HG02973 (cell line): ENCODE data around the gene CD320.
"Not testable (repeated sequence)": the region's sequence is repeated elsewhere in the genome, so short reads cannot be mapped to it uniquely, and the experiment has no call there.

Experiments used
- ATAC-seq: cut with Tn5 transposase; IDR thresholded peaks from one replicate; pipeline ENCODE4 v1.9.1; 2021; ENCODE audit warnings: moderate library complexity; ENCODE audit not compliant: unreplicated experiment

Gene CD320

DNA sequence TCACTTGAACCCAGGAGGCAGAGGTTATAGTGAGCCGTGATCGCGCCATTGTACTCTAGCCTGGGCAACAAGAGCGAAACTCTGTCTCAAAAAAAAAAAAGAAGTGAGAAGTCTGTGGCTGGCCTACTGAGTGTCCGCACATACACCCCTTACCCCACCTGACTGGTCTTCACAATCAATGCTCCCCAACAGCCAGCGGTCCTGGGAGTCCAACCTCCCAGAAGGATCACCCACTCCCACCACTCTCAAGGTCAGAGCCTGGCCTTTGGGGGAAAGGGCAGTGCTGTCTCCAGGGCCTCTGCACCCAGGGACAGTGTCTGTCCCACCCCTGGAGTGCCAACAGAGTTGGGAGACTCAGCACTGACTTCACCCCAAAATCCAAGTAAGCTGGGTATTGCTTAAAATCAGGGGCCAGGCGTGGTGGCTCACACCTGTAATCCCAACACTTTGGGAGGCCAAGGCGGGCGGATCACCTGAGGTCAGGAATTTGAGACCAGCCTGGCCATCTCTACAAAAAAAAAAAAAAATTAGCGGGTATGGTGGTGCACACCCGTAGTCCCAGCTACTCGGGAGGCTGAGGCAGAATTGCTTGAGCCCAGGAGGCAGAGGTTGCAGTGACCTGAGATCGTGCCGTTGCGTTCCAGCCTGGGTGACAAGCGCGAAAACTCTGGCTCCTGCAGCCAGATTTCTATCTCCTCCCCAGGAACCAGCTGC is 2.3 kb upstream of the CD320 start:
- ATAC-seq = no peak

DNA sequence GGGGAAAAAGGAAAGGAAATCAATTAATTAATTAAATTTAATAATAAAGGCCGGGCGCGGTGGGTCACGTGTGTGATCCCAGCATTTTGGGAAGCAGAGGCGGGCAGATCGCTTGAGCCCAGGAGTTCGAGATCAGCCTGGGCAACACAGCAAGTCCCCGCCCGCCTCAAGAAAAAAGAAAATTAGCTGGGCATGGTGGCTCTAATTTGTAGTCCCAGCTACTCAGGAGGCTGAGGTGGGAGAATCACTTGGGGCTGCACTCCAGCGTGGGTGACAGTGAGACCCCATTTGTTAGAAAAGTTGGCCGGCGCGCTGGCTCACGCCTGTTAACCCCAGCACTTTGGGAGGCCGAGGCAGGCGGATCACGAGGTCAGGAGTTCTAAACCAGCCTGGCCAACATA is 733 bp upstream of the CD320 start:
- no peak for ATAC-seq

DNA sequence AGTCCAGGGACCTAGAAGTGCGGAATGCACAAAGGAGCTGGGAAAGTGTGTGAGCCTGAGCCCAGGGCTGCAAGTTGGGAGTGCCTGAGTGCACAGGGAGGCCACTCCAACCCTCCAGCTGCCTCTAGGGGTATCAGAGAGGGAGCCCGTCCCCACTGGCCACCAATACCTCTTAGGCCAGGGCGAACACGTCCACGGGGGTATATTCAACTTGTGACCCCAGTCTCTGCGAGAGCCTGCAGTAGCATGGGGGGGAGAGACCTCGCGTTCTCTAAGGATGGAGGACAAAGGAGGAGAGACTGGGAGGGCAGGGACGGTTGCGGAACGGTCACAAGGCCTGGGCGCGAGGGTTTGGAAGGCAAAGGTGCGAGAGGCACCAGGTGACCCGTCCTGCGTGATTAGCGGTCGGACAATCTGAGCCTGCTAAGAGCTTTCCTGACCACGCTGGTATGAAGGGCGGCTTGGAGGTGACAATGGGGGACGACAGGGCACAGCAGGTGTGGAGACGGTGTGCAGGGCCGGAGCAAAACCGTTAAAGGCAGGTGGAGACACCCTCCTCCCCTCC is 676 bp downstream of the CD320 start:
- no peak for ATAC-seq

DNA sequence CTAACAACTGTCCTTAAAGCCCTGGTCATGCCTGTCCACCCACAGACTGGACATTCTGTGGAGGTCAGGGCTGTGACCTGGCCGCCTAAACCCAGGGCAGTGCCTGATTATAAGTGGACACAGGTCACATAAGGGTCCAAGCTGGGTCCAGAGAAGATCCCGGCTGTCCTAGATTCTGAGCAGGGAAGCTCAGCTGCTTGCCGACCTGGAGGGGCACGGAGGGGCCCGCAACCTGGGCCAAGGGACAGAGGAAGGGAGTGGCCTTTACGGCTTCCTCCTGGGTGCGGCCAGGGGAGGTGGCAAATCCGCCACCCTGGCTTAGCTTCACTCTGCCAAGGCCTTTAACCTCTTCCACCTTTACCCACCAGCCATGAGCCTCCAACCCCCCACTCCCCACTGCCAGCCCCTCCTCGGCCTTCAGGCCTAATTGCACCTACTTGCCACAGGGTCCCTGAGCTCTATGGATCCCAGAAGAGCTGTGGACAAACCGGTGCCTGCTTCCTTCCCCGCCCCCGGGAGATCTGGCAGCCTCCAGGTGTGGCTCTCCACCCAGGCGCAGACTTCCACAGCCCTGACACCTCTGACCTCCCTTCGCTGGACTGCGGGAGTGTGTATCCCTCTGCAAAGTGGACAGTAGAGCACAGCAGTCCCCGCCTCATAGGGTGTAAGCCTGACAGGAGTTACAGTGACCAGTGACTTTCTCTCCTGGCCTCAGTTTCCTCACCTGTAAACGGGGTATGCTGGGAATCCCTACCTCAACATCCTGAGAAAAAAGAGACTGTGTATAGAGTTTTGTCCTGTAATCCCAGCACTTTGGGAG is 1.7 kb downstream of the CD320 start:
- ATAC-seq = no peak

DNA sequence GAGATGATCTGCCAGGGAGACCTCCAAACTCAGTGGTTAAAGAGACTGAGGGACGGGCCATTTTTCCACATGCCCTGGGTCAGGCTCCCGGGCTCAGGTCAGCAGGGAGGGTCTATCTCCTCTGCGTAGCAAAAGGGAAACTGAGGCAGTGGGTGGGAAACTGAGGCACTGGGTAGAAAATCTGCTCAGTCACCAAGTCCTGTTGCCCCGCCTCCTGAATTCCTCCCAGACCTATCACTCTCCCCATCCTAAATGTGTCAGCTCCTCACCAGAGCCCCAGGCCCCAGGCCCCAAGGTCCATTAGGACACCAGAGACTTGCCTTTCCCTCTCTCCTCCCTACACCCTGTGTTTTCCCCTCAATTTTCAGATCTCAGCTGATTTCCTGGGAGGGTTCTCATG is 2.4 kb downstream of the CD320 start:
- no peak for ATAC-seq

DNA sequence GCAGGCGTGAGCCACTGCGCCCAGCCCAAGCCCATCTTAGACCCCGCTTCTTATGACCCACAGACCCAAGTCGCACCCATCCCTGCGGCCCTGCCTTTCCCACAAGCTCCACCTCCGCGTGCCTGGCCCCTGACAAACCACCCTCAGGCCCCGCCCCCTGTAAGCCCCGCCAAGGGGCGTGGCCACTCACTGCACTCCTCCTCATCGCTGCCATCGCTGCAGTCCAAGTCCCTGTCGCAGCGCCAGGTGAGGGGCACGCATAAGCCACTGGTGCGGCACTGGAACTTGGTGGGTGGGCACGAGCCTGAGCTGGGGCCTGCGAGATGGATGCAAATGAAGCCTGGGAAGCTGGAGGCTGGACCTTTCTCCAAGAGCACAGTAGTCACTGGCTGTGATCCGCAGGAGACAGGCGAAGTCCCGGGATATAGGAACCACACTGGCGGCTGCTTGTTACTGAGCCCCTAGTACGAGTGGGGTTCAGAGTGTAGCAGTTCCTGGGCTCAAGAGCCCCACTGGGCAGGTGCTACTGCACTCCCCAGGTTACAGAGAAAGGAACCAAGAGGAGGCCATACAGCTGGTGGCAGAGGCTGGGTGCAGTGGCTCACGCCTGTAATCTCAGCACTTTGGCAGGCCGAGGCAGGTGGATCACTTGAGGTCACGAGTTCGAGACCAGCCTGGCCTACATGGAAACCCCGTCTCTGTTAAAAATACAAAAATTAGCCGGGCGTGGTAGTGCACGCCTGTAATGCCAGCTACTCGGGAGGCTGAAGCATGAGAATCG is 3.1 kb downstream of the CD320 start:
- no peak for ATAC-seq

DNA sequence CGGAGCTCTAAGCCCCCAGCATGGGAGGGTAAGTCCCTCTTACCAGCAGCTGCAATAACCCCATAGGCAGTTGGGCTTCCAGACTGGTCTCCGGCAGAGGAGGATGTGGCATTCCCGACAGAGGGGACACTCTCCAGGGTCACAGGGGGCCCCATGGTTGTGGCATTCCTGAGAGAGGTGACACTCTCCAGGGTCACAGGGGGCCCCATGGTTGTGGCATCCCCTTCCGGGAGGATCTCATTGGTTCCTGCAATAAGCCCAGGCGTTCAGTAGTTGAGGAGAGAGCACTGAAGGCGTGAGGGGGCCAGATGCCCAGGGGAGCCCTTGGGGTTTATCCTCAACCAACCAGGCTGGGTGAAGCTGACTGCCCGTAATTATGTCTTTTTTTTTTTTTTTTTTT is 5.4 kb downstream of the CD320 start:
- ATAC-seq = no peak

DNA sequence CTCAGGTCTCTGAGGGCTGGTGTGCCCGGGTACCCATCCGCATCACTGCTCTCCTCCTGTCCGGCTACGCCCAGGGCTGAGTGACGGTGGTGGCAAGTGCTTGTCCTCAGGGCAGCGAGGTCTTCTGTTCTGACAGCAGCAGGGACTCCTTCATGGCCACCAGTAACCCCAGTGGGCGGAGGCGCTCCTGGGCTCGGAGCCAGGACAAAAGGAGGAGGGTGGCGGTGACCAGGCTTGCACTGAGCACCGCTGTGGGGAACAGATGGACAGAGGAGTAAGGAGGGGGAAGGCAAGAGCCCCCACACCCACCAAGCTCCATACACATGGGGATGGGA is 5.8 kb downstream of the CD320 start:
- no peak for ATAC-seq

DNA sequence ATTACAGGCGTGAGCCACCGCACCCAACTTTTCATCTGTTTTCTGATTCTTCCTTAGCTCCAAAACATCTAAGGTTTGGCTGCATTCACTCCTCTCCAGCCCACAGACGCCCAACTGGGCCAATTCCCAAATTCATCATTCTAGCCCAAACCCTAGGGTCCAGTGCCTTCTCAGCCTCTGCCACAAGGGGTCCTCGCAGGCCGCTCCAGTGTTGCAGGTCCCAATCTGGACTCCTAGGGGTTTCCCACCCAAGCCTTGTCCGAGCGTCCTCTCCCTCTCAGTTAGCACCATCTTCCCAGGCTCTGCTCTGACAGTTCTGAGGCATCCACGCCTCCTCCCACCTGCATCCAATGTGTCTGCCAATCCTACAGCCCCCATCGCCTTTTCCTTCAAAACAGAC is 16.8 kb downstream of the CD320 start:
- not testable (repeated sequence) for ATAC-seq

DNA sequence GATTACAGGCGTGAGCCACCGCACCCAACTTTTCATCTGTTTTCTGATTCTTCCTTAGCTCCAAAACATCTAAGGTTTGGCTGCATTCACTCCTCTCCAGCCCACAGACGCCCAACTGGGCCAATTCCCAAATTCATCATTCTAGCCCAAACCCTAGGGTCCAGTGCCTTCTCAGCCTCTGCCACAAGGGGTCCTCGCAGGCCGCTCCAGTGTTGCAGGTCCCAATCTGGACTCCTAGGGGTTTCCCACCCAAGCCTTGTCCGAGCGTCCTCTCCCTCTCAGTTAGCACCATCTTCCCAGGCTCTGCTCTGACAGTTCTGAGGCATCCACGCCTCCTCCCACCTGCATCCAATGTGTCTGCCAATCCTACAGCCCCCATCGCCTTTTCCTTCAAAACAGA is 31.6 kb downstream of the CD320 start:
- ATAC-seq = not testable (repeated sequence)

DNA sequence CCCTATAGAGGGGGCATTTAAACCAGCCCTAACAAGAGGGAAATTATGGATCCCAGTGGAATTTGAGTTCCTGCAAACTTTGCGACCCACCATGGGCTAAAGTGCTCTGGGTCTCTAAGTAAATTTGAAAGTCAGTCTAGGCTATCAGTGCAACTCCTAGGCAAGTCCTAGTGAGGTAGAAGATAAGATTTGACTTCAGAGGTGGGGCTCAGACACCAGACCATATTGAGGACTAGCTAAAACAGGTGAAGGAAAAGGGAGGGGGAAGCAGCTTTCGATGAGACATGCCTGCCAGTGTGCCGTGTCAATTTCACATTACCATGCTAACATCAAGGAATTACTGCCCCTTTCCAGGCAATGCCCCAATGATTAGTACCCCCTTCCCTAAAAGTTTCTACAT is 38.4 kb downstream of the CD320 start:
- no peak for ATAC-seq

DNA sequence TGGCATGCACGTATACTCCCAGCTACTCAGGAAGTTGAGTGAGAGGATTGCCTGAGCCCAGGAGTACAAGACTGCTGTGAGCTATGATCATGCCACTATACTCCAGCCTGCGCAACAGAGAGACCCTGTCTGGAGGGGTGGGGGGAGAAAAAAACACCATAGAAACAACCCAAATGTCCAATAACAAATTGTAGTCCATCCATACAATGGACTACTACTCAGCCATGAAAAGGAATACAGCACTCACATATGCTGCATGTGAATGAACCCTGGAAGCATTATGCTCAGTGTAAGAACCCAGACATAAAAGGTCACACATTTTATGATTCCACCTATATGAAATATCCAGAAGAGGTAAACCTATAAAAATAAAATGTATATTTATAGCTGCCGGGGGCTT is 42.3 kb downstream of the CD320 start:
- no peak for ATAC-seq

DNA sequence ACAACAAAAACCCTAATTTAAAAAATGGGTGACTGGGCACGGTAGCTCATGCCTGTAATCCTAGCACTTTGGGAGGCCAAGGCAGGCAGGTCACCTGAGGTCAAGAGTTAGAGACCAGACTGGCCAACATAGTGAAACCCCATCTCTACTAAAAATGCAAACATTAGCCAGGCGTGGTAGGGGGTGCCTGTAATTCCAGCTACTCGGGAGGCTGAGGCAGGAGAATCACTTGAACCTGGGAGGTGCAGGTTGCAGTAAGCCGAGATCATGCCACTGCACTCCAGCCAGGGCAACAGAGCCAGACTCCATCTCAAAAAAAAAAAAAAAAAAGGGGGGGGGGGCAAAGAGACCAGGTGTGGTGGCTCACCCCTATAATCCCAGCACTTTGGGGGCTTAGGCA is 43.9 kb downstream of the CD320 start:
- not testable (repeated sequence) for ATAC-seq

DNA sequence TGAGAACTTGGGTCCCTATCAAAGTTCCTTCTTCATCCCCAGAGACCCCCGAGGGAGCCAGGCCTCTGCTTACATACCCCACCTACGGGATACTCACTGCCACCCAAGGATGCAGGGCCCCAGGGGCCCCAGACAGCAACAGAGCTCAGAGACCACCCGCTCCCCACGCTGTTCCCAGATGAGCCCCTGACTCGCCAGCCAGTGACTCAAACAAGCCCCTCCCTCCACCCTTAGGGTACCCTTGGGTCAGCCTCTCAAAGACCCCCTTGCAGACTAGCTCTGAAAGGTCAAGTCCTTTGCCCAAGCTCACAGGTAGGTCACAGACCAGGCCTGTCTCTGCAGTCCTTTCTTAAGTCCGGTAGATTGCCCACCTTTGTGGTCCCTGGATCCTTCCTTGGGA is 45.7 kb downstream of the CD320 start:
- ATAC-seq = no peak

DNA sequence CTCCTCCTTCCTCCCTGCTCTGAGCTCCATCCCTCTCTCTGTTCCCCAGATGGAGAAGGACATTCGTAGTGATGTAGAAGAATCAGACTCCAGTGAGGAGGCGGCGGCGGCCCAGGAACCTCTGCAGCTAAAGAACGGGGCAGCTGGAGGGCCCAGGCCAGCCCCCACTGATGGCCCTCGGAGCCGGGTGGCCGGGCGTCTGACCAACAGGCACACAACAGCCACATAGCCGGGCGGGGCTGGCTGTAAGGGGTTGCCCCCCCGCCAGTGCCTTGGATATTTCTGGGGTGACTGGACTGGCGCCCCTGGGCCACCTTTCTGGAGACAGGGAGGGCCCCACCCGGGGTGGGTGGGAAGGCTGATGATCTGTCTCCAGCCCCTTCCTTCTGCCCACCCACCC is 46.3 kb downstream of the CD320 start:
- ATAC-seq = no peak

DNA sequence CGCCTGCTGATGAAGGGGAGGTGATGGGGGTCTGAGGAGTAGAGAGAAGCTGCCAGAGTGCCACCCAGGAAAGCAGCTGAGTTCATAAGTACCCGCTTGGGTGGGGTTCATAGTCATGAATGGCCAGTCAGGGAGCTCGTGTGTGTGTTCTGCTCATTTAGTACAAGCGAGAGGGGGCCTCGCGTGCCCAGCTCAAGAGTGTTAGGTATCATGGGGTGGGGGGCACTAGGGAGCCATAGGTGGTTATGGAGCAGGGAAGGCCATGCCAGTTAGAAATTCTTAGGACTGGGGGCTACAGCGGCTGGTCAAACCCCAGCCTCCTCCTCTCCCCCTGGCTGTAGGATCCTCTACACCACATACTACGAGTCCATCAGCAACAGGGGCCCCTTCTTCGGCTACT is 46.8 kb downstream of the CD320 start:
- ATAC-seq = no peak

DNA sequence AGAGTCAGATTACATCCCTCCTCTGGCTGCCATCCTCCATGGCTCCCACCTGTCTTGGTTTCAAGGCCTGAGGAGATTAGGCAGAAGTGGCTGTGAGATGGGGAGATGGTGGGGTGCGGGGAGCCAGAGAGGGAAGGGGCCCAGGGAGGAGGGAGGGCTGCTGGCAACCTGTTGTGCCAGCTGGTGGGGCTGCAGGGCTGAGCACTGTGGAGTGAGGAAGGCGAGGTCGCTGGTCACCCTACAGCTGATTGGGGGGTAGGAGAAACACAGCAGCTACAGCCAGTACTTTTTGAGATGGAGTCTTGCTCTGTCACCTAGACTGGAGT is 48.3 kb downstream of the CD320 start:
- ATAC-seq = no peak

DNA sequence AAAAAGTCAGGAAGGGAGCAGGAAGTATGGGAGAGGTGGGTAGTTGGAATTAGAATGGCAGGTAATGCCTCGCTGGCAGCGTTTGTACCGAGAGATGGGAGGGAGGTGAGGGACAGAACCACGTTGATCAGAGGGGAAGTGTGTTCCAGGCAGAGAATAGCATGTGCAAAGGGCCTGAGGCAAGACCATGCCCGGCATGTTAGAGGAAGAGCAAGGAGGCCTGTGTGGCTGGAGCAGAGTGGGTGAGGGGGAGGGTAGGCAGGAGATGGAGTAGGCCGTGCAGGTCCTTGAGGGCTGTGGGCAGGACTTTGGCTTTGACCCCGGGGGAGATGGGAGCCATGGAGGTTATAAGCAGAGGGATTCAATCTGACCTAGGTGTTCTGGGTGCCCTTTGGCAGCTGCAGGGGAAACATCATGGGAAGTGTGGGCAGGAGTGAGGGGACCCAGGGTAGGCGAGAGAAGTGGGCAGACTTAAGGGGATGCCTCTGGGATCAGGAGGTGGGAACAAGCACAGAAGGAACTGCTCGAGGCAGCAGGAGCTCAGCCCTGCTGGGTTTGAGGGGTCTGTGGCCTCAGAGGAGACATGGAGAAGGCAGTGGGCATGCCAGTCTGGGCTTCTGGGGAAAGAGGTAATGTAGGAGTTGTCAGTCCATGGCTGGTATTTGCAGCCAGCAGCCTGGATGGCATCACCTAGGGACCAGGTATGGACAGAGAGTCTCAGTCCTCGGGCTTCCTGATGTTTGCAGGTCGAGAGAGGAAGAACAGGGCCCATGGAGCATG is 48.8 kb downstream of the CD320 start:
- ATAC-seq = no peak

DNA sequence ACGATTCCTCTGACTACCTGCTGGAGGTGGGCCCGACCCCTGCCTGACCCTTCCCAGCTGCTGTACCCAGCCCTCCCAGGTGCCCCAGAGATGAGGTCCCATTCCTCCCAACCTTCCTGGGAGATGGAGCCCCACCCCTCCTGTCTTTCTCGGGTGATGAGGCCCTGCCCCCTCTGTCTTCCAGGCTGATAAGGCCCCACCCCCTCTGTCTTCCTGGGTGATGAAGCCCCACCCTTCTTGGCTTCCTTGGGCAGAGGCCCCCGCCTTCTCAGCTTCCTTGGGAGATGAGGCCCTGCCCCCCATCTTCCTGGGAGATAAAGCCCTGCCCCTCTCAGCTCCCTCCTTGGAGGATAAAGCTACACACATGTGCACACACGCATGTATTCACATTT is 51.1 kb downstream of the CD320 start:
- ATAC-seq = no peak

DNA sequence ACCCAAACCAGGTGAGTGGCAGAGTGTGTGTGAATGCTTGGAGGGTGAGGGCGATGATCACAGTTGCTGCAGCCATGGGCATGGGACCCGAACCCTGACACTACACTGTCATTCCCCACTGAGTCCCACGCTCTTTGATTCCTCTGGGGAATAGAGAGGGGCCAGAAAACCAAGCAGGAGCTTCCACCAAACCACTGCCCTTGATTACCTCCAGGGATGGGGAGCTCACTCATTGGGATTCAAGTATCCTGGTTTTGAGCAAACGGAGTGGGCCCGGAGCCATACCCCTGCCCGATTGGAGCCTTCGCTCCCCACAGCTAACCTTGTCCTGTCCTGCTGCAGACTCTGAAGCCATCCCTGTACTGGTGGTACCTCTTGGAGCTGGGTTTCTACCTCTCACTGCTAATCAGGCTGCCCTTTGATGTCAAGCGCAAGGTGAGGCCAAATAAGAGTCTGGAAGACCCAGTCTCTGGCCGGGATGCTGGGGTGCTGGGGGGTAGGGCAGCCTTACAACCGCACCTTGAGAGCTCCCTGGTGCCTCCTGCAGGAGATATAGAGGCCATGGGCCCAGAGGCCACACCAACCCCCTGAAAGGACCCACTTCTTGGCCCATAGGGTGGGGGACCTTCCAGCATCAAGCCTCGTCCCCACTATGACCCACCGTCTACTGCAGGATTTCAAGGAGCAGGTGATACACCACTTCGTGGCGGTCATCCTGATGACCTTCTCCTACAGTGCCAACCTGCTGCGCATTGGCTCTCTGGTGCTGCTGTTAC is 51.7 kb downstream of the CD320 start:
- ATAC-seq = no peak
